Esophagus squamous epithelium (tissue), 4 donors: ENCODE measurements around the gene PRRT1.

Experiments
- CTCF ChIP-seq, 6 experiments: fragments of 450-650 bp in 4 of 6; fragments of 200-600 bp in 2 of 6; sonication (generic) in 2 of 6; IDR thresholded peaks; one replicate each; pipeline ENCODE4 v1.5.1; 2016 to 2019; ENCODE audit warnings: antibody characterized with exemption in 6 of 6, mild to moderate bottlenecking in 4 of 6, moderate library complexity in 4 of 6
- POLR2A ChIP-seq, 4 donors: fragments of 450-650 bp; IDR thresholded peaks; one replicate each; pipeline ENCODE4 v1.6.1; 2017; ENCODE audit warnings: antibody characterized with exemption in 4 of 4, mild to moderate bottlenecking in 4 of 4, moderate library complexity in 3 of 4

GRCh38 chr6:32164295-32164694 is 12.6 kb upstream of the PRRT1 start, which contains the start of gene EGFL8:
- TF ChIP-seq CTCF (IDR thresholded peaks at IDR 0.05): no peak
- no peak for TF ChIP-seq POLR2A (IDR thresholded peaks at IDR 0.05)
